ENCODE data around the gene PECR.
"Not testable (repeated sequence)": the region's sequence is repeated elsewhere in the genome, so short reads cannot be mapped to it uniquely, and the experiment has no call there.

The PECR gene

GRCh38 chr2:216023055-216023648 lies 58.5 kb downstream of the PECR start:
- peak; percentile 58 for DNase-seq

GRCh38 chr2:216021768-216022565 lies 59.6 kb downstream of the PECR start:
- DNase-seq, result no peak

- DNase-seq, result no peak
Measured at GRCh38 chr2:216018709-216019108, 62.9 kb downstream of the PECR start.

- DNase-seq, result no peak
Measured at GRCh38 chr2:216017365-216017764, 64.2 kb downstream of the PECR start.

GRCh38 chr2:216016581-216016980 lies 65.0 kb downstream of the PECR start:
- DNase-seq, result no peak

GRCh38 chr2:216015722-216016464 lies 65.7 kb downstream of the PECR start:
- no peak for DNase-seq

- no peak for DNase-seq
Measured at GRCh38 chr2:216014986-216015385, 66.6 kb downstream of the PECR start.

- DNase-seq, result no peak
Measured at GRCh38 chr2:216014006-216014405, 67.6 kb downstream of the PECR start.

- peak; percentile 84 for DNase-seq
Measured at GRCh38 chr2:216013080-216013909, 68.3 kb downstream of the PECR start, which contains the start of gene MREG. Gene MREG (minus strand): TSS chr2:216013551. CDS start chr2:216013327, 224 bp downstream.

- no peak for DNase-seq
Measured at GRCh38 chr2:216012830-216013079, 68.9 kb downstream of the PECR start.

GRCh38 chr2:216012133-216012829 lies 69.3 kb downstream of the PECR start:
- DNase-seq, result peak; percentile 57

GRCh38 chr2:216009215-216009614 lies 72.4 kb downstream of the PECR start:
- not testable (repeated sequence) for DNase-seq

GRCh38 chr2:216008387-216008786 lies 73.2 kb downstream of the PECR start:
- no peak for DNase-seq

- no peak for DNase-seq
Measured at GRCh38 chr2:216006164-216006663, 75.4 kb downstream of the PECR start.

GRCh38 chr2:216004697-216005283 lies 76.8 kb downstream of the PECR start:
- no peak for DNase-seq

GRCh38 chr2:216003876-216004696 lies 77.5 kb downstream of the PECR start:
- no peak for DNase-seq

- no peak for DNase-seq
Measured at GRCh38 chr2:216002693-216003092, 78.9 kb downstream of the PECR start.

- no peak for DNase-seq
Measured at GRCh38 chr2:216002101-216002678, 79.4 kb downstream of the PECR start.

- no peak for DNase-seq
Measured at GRCh38 chr2:216001216-216002100, 80.2 kb downstream of the PECR start.
